Central memory CD8-positive, alpha-beta T cell (primary cell): Measurements from ENCODE around the gene CEP95.
"Not testable (repeated sequence)": the region's sequence is repeated elsewhere in the genome, so short reads cannot be mapped to it uniquely, and the experiment has no call there.

Experiments used
- ATAC-seq: fragments of 150-1000 bp; cut with Tn5 transposase; replicated peaks from 2 replicates; pipeline ENCODE4 v1.10.0; 2022; ENCODE audit warnings: mild to moderate bottlenecking, moderate FRiP score, moderate number of reproducible peaks; ENCODE audit not compliant: poor library complexity, severe bottlenecking; ENCODE audit errors: extremely low read depth
- DNase-seq, 2 donors: peaks; one replicate each; pipeline ENCODE4 v3.0.0; 2021; ENCODE audit warnings: low spot score in 2 of 2
- H3K27ac Mint-ChIP-seq: one replicate; pipeline ENCODE4 v1.8.0; 2022; ENCODE audit warnings: low read depth, mild to moderate bottlenecking, moderate library complexity, mixed read lengths
- H3K27me3 Mint-ChIP-seq: one replicate; pipeline ENCODE4 v1.8.0; 2022; ENCODE audit warnings: mixed read lengths
- H3K36me3 Mint-ChIP-seq: one replicate; pipeline ENCODE4 v1.8.0; 2022; ENCODE audit warnings: mild to moderate bottlenecking, moderate library complexity, mixed read lengths; ENCODE audit not compliant: insufficient read depth
- H3K4me1 Mint-ChIP-seq: one replicate; pipeline ENCODE4 v1.8.0; 2022; ENCODE audit warnings: mixed read lengths
- H3K4me3 Mint-ChIP-seq: one replicate; pipeline ENCODE4 v1.8.0; 2022; ENCODE audit warnings: mild to moderate bottlenecking, moderate library complexity, mixed read lengths
- H3K9me3 Mint-ChIP-seq: one replicate; pipeline ENCODE4 v1.8.0; 2022; ENCODE audit warnings: mixed read lengths

CEP95 gene

DNA sequence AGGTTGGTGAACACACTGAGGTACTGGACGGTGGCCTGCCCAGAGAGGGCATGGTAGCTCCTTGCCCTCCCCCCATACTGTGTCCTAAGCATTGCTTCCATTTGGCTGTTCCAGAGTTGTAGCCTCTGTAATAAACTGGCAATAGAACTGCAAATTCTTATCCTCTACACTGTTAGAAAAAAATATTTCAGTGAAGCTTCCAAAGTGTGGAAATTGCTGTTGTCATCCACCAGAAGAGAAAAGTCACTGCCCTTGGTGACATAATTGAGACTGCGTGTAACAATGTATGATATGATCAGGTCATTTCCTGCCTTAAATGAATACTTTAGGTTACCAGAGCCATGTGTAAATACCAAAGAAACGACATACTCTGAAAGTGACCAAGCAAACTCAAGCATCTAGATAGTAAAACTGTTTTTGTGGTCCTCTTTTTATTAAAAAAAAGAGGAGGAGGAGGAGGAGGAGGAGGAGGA lies 65.9 kb downstream of the CEP95 start:
- Mint-ChIP-seq H3K4me3 (no peak overlapping the region), H3K4me1 (peaks cover 11% of the 10 kb centered on the region), H3K36me3 (peaks cover 29% of the 10 kb centered on the region), H3K27ac (peak overlapping the region; percentile 53), H3K27me3 (no peaks in the 10 kb centered on the region), H3K9me3 (no peaks in the 10 kb centered on the region)
- no peak for DNase-seq
- ATAC-seq: peak; percentile 78

GRCh38 chr17:64573214-64573613 lies 66.4 kb downstream of the CEP95 start:
- Mint-ChIP-seq H3K27ac (no peak overlapping the region), H3K27me3 (no peaks in the 10 kb centered on the region), H3K4me1 (peaks cover 11% of the 10 kb centered on the region), H3K9me3 (no peaks in the 10 kb centered on the region), H3K4me3 (no peak overlapping the region), H3K36me3 (peaks cover 30% of the 10 kb centered on the region)
- ATAC-seq (no peak), DNase-seq (no peak)

- Mint-ChIP-seq H3K9me3 (no peaks in the 10 kb centered on the region), H3K36me3 (peaks cover 32% of the 10 kb centered on the region), H3K27me3 (no peaks in the 10 kb centered on the region), H3K4me3 (no peak overlapping the region), H3K27ac (no peak overlapping the region), H3K4me1 (peaks cover 11% of the 10 kb centered on the region)
- no peak for DNase-seq
- ATAC-seq: no peak
These were observed 67.9 kb downstream of the CEP95 start for GRCh38 chr17:64574646-64575045.

- Mint-ChIP-seq H3K4me1 (peaks cover 11% of the 10 kb centered on the region), H3K4me3 (no peak overlapping the region), H3K27ac (peak overlapping the region; percentile 35), H3K9me3 (no peaks in the 10 kb centered on the region), H3K27me3 (no peaks in the 10 kb centered on the region), H3K36me3 (peaks cover 35% of the 10 kb centered on the region)
- ATAC-seq (no peak), DNase-seq (no peak)
These were observed 68.7 kb downstream of the CEP95 start for GRCh38 chr17:64575431-64575830.

- DNase-seq, H3K27ac Mint-ChIP-seq, H3K9me3 Mint-ChIP-seq, H3K4me3 Mint-ChIP-seq, H3K27me3 Mint-ChIP-seq, ATAC-seq: not testable (repeated sequence)
- H3K4me1 Mint-ChIP-seq: peaks cover 22% of the 10 kb centered on the region
- peaks cover 41% of the 10 kb centered on the region for H3K36me3 Mint-ChIP-seq
These were observed 70.2 kb downstream of the CEP95 start for GRCh38 chr17:64577025-64577424.

DNA sequence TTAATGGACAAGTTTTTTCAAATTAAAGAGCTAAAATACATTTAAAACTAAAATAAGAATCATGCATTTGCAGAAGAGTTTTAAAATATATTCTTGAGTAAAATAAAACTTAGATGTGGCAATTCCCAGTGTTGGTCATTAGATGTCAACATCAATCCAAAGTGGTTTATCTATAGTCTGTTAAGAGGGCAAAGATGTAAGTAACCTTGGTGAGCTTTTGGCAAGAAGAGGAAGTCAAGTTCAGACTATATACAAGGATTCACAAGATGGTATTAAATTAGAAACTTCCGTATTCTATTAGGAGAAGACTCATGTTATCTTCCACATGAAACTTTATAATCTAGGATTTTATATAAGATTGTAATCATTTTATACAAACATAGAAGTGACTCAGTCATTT lies 73.1 kb downstream of the CEP95 start:
- Mint-ChIP-seq H3K36me3 (peaks cover 50% of the 10 kb centered on the region), H3K4me1 (peaks cover 11% of the 10 kb centered on the region), H3K27ac (no peak overlapping the region), H3K4me3 (no peak overlapping the region), H3K9me3 (no peaks in the 10 kb centered on the region), H3K27me3 (no peaks in the 10 kb centered on the region)
- no peak for ATAC-seq
- DNase-seq: no peak

GRCh38 chr17:64580384-64581315 lies 73.9 kb downstream of the CEP95 start:
- Mint-ChIP-seq H3K9me3 (no peaks in the 10 kb centered on the region), H3K27me3 (no peaks in the 10 kb centered on the region), H3K4me1 (peaks cover 11% of the 10 kb centered on the region), H3K27ac (peak overlapping the region; percentile 52), H3K4me3 (no peak overlapping the region), H3K36me3 (peaks cover 45% of the 10 kb centered on the region)
- ATAC-seq: no peak
- DNase-seq: no peak

GRCh38 chr17:64583038-64583437 lies 76.3 kb downstream of the CEP95 start:
- peaks cover 33% of the 10 kb centered on the region for H3K36me3 Mint-ChIP-seq
- H3K4me1 Mint-ChIP-seq: peaks cover 11% of the 10 kb centered on the region
- no peaks in the 10 kb centered on the region for H3K27me3 Mint-ChIP-seq
- no peak overlapping the region for H3K27ac Mint-ChIP-seq
- no peaks in the 10 kb centered on the region for H3K9me3 Mint-ChIP-seq
- DNase-seq: no peak
- H3K4me3 Mint-ChIP-seq: no peak overlapping the region
- no peak for ATAC-seq

- no peaks in the 10 kb centered on the region for H3K27me3 Mint-ChIP-seq
- no peaks in the 10 kb centered on the region for H3K9me3 Mint-ChIP-seq
- DNase-seq (no peak), ATAC-seq (no peak)
- H3K4me3 Mint-ChIP-seq: no peak overlapping the region
- peaks cover 11% of the 10 kb centered on the region for H3K4me1 Mint-ChIP-seq
- H3K27ac Mint-ChIP-seq: no peak overlapping the region
- H3K36me3 Mint-ChIP-seq: peaks cover 33% of the 10 kb centered on the region
These were observed 78.4 kb downstream of the CEP95 start for GRCh38 chr17:64585146-64585545.
